HG03064 (cell line): ENCODE results near the gene ARMC2.
"Not testable (repeated sequence)": the region's sequence is repeated elsewhere in the genome, so short reads cannot be mapped to it uniquely, and the experiment has no call there.

ENCODE experiments used
- ATAC-seq: cut with Tn5 transposase; IDR thresholded peaks from one replicate; pipeline ENCODE4 v1.9.1; 2021; ENCODE audit warnings: low read depth; ENCODE audit not compliant: unreplicated experiment

ARMC2 gene

GRCh38 chr6:108848116-108848868 is at the start of gene ARMC2:
ARMC2 (plus strand) TSS chr6:108848422; CDS start chr6:108854268, 5,846 bp downstream.
- peak; percentile 93 for ATAC-seq

- ATAC-seq: no peak
Observed at GRCh38 chr6:108798670-108799353, 49.4 kb upstream of the ARMC2 start.

DNA sequence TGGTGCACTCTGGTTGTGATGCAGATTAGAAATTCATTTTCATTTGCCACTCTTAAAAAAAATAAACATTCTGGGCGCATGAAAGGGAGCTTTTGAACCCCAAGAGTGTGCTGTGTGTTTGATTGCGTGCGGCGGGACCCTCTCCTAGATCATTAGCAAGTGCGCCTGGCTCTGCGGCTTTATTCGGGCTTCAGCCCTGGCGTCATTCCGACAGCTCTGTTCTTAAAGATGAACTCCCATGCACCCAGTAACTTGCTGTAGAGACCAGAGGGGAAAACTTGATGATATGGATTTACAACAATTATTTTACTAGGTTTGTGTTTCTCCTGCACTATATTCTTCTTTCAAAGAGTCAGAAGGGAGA is 48.9 kb upstream of the ARMC2 start:
- ATAC-seq: no peak

- no peak for ATAC-seq
Observed at GRCh38 chr6:108799791-108800190, 48.4 kb upstream of the ARMC2 start.

- no peak for ATAC-seq
Observed at GRCh38 chr6:108800427-108800864, 47.8 kb upstream of the ARMC2 start.

DNA sequence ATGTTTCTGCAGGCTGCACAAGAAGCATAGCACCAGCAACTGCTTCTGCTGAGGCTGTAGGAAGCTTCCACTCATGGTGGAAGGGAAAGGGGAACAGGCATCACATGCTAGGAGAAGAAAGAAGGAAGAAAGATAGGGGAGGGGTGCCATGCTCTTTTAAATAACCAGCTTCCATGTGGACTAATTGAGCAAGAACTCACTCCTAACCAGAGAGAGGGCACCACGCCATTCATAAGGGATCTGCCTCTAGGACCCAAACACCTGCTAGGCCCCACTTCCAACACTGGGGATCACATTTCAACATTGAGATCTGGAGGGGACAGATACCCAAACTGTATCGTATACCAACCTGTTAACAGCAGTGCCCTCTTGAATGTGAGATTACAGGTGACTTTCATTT is 46.9 kb upstream of the ARMC2 start:
- ATAC-seq: no peak

GRCh38 chr6:108803982-108804490 is 44.2 kb upstream of the ARMC2 start:
- ATAC-seq: no peak

DNA sequence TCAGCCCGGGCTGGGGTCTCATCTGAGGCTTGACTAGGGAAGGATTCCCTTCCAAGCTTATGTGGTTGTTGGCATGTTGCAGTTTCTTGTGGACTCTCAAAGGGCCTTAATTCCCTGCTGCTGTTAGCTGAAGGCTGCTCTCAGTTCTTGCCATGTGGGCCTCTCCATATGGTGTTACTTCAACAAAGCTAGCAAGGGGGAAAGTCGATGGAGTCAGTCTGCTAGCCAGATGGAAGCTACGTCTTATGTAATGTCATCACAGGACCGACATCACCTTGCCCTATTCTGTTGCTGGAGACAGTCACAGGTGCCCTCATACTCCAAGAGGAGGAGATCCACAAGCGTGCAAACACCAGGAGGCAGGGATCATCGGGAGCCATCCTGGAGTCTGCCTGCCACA is 43.3 kb upstream of the ARMC2 start:
- no peak for ATAC-seq

GRCh38 chr6:108805611-108806167 is 42.5 kb upstream of the ARMC2 start:
- ATAC-seq: peak; percentile 78

DNA sequence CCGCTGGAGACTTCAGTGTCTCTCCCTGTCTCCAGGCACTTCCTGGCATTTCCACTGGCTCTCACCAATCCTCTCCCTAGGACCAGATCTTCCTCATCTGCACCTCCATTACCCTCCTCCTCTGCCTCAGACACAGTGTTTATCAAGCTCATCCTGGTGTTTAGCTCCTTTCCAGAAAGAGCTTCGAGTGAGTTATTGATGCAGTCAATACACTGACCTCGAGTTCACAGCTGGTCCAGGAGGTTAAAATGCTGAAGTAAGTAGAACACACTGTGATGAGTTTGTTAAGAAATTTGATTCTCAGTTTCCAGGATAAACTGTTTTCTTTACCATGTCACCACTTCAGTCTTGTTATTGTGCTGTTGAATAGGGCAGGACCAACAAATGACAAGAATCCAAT is 42.1 kb upstream of the ARMC2 start:
- no peak for ATAC-seq

- ATAC-seq: no peak
Observed at GRCh38 chr6:108806665-108807064, 41.6 kb upstream of the ARMC2 start.

DNA sequence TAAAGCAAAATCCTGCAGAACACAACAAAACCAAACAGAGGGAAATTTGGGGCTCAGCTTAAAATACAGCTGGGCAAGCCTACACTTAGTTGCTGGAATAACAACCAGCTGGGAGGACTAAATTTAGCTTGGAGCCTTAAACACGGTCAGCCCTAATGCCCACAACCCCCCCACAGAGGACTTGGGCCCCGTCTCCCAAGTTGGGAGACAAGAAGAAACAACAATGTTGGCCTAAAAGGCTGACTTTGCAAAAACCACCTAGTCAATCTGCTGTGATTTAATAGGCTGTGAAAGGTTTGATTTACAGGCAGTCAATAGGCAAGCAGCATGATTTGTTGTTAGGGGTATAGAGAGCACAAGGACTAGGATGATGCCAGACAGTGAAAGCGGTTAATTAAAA is 40.3 kb upstream of the ARMC2 start:
- no peak for ATAC-seq

GRCh38 chr6:108809211-108809610 is 39.0 kb upstream of the ARMC2 start:
- ATAC-seq: no peak

- ATAC-seq: no peak
Observed at GRCh38 chr6:108810057-108810643, 38.1 kb upstream of the ARMC2 start.

GRCh38 chr6:108811490-108811889 is 36.7 kb upstream of the ARMC2 start:
- no peak for ATAC-seq

GRCh38 chr6:108813218-108813617 is 35.0 kb upstream of the ARMC2 start:
- not testable (repeated sequence) for ATAC-seq

GRCh38 chr6:108817276-108817675 is 30.9 kb upstream of the ARMC2 start:
- not testable (repeated sequence) for ATAC-seq

DNA sequence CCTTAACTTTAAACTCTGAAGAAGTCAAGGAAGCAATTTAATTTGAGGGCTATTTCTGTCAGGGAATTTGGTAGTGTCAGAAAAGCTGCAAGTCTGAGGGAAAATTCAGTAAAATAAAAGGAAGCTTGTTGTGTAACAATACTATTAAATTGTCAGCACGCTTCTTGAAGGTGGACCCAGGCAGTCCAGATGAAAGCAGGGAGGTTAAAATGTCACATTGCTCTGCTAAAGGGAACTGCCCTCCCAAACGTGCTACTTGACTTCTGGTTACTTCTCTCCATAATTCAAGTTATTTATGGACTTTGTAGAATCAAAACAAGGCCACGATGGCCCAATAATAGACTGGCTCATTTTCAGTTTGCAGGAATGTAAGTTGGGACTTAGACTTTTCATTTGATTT is 28.2 kb upstream of the ARMC2 start:
- ATAC-seq: no peak

DNA sequence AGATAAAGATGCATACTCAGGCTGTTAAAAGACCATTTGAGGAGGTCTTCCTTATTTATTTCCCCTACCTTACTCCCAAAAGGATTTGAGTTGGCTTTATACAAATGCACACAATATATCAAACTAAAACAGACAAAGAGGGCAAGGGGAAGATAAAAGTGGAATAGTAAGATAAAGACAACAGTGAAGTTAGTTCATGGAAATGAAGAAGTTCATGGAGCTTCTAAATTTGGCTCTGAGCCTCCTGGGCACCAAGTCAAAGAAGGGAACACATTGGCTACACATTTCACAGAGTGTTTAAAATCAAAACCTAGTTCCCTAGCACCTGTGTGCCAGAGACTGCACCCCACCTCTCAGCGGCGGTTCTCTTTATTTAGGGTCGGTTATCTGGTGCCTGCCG is 25.8 kb upstream of the ARMC2 start:
- no peak for ATAC-seq

GRCh38 chr6:108825326-108825725 is 22.9 kb upstream of the ARMC2 start:
- ATAC-seq: no peak

- ATAC-seq: no peak
Observed at GRCh38 chr6:108831104-108831503, 17.1 kb upstream of the ARMC2 start.
